ENCODE results near the gene C3.
"Not testable (repeated sequence)": the region's sequence is repeated elsewhere in the genome, so short reads cannot be mapped to it uniquely, and the experiment has no call there.

The C3 gene

DNA sequence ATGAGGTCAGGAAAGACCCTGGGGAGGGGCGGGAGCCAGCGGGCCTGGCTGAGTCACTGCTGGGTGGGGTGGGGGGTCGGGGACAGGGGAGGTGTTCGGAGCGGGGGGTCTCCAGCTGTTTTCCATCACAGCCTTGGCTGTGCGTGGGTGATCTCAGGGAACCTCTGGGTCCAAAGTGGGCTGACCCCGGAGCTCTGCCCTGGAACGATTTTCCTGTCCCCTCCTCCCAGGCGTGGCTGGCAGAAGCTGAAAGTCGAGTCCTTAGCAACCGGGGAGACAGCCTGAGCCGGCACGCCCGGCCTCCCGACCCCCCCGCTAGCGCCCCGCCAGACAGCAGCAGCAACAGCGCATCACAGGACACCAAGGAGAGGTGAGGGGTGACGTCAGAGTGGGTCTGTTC, 29.6 kb upstream of the C3 start:
- H3K9me3 ChIP-seq = no peaks in the 10 kb centered on the region
- H3K27ac ChIP-seq = no peak overlapping the region
- H3K4me3 ChIP-seq (ENCODE audit: low read depth in 1 of 2, low read length in 1 of 2) = no peak overlapping the region
- no peaks in the 10 kb centered on the region for H3K36me3 ChIP-seq
- peaks cover 10 to 13% of the 10 kb centered on the region in 2 experiments for H3K4me1 ChIP-seq (ENCODE audit: control insufficient read depth in 1 of 2, insufficient read depth in 1 of 2, low read depth in 1 of 2, low read length in 1 of 2)
- H3K27me3 ChIP-seq = peaks cover 24% of the 10 kb centered on the region
- TF ChIP-seq, protein P1, sequence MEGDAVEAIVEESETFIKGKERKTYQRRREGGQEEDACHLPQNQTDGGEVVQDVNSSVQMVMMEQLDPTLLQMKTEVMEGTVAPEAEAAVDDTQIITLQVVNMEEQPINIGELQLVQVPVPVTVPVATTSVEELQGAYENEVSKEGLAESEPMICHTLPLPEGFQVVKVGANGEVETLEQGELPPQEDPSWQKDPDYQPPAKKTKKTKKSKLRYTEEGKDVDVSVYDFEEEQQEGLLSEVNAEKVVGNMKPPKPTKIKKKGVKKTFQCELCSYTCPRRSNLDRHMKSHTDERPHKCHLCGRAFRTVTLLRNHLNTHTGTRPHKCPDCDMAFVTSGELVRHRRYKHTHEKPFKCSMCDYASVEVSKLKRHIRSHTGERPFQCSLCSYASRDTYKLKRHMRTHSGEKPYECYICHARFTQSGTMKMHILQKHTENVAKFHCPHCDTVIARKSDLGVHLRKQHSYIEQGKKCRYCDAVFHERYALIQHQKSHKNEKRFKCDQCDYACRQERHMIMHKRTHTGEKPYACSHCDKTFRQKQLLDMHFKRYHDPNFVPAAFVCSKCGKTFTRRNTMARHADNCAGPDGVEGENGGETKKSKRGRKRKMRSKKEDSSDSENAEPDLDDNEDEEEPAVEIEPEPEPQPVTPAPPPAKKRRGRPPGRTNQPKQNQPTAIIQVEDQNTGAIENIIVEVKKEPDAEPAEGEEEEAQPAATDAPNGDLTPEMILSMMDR (IDR thresholded peaks at IDR 0.05) = no peak

DNA sequence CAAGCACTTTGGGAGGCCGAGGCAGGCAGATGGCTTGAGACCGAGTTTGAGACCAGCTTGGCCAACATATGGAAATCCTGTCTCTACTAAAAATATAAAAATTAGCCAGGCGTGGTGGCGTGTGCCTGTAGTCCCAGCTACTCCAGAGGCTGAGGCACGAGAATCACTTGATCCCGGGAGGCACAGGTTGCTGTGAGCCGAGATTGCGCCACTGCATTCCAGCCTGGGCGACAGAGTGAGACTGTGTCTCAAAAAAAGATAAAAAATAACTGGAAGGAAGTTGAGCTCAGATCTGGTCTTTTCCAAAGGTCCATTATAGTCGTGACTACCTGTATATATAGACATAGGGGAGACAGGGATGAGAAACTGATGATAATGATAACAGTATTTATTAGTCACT, 28.1 kb upstream of the C3 start:
- H3K9me3 ChIP-seq; H3K4me1 ChIP-seq (ENCODE audit: control insufficient read depth in 1 of 2, insufficient read depth in 1 of 2, low read depth in 1 of 2, low read length in 1 of 2); H3K27ac ChIP-seq; H3K4me3 ChIP-seq (ENCODE audit: low read depth in 1 of 2, low read length in 1 of 2); H3K36me3 ChIP-seq: not testable (repeated sequence)
- peaks cover 32% of the 10 kb centered on the region for H3K27me3 ChIP-seq

DNA sequence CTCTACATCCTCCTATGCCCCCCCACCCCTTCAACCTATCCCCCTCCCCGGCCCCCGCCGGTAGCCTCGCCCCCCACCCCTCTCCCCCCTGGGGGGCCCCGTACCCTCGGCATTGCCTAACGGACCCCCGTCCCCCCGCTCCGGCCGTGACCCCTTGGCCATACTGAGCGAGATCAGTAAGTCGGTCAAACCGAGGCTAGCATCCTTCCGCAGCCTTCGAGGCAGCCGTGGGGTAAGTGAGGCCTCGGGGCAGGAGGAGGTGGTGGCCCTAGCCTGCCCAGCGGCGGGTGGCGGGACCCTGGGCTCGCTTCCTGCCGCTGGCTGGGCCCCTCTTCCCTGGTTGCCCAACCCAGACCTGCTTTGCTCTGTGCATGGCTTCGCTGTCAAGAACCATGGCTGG, 25.5 kb upstream of the C3 start:
- H3K36me3 ChIP-seq = no peaks in the 10 kb centered on the region
- no peak overlapping the region for H3K4me3 ChIP-seq (ENCODE audit: low read depth in 1 of 2, low read length in 1 of 2)
- H3K27me3 ChIP-seq = peaks cover 56% of the 10 kb centered on the region

DNA sequence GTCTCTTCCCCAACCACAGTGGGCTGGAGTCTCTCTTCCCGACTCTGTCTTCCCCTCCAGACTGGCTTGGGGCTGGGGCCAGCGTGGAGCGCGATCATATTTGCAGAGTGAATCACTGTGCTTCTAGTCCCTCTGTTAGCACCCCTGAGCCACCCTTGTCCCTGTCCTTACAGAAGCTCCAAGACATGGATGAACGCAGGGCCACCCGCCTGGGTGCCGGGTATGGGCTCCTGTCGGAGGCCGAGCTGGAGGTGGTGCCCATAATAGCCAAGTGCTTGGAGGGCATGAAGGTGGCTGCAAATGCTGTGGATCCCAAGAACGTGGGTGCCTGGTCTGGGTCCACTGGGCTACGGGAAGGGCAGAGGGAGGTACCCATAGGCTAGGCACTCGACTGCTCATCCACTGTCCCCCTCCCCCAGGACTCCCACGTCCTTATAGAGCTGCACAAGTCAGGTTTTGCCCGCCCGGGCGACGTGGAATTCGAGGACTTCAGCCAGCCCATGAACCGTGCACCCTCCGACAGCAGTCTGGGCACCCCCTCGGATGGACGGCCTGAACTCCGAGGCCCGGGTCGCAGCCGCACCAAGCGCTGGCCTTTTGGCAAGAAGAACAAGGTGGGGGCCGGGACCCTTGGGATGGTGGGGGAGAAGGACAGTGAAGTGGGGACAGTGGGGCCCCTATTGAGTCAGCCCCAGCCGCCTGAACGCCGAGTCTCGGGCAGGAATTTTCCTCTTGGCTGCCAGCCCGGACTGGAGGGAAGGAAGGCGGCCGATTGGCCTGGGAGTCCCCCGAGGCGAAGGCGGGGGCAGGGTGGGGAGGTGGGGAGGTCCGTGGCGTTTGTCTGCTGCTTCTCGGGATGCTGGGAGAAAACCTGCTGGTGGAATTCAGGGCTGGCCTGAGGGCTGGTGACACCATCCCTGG, 24.2 kb upstream of the C3 start:
- peaks cover 58% of the 10 kb centered on the region for H3K27me3 ChIP-seq
- TF ChIP-seq, protein P1 (IDR thresholded peaks at IDR 0.05) = no peak
- H3K4me1 ChIP-seq (ENCODE audit: control insufficient read depth in 1 of 2, insufficient read depth in 1 of 2, low read depth in 1 of 2, low read length in 1 of 2) = peaks cover 17 to 20% of the 10 kb centered on the region in 2 experiments
- H3K27ac ChIP-seq = no peak overlapping the region
- H3K9me3 ChIP-seq = no peaks in the 10 kb centered on the region
- no peak overlapping the region for H3K4me3 ChIP-seq (ENCODE audit: low read depth in 1 of 2, low read length in 1 of 2)
- no peaks in the 10 kb centered on the region for H3K36me3 ChIP-seq

More for the DNA sequence above, 25.5 kb upstream of the C3 start:
- H3K9me3 ChIP-seq = no peaks in the 10 kb centered on the region
- TF ChIP-seq, protein P1 (IDR thresholded peaks at IDR 0.05) = no peak
- peaks cover 4 to 6% of the 10 kb centered on the region in 2 experiments for H3K4me1 ChIP-seq (ENCODE audit: control insufficient read depth in 1 of 2, insufficient read depth in 1 of 2, low read depth in 1 of 2, low read length in 1 of 2)
- H3K27ac ChIP-seq = no peak overlapping the region

DNA sequence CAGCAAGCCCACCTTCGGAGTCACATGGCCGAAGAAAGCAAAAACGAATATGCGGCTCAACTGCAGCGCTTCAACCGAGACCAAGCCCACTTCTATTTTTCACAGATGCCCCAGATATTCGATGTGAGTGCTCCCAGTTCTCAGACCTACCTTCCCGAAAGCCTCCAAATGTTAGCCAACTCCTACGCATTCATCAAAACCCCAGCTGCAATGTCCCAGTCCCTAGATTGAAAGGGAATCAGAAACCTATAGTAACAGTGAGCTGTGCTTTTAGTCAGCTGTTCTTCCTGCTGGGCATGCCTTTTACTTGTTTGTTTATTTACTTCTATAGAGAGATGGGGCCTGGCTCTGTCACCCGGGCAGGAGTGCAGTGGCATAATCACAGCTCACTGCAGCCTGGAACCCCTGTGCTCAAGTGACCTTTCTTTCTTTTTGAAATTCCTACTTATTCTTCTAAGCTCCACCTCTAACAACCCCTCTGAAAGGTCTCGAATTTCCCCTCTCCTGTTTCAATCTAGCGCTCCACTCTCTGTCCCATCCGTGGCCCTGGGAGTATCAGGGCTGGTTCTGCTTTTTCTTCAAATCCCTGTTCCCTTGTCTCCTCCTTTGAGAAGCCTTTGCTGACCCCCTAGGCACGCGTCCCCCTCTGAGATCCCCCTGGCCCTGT, 23.4 kb upstream of the C3 start:
- no peak overlapping the region for H3K27ac ChIP-seq
- H3K9me3 ChIP-seq = no peaks in the 10 kb centered on the region
- H3K4me3 ChIP-seq (ENCODE audit: low read depth in 1 of 2, low read length in 1 of 2) = no peak overlapping the region
- peaks cover 51% of the 10 kb centered on the region for H3K27me3 ChIP-seq
- peaks cover 23 to 26% of the 10 kb centered on the region in 2 experiments for H3K4me1 ChIP-seq (ENCODE audit: control insufficient read depth in 1 of 2, insufficient read depth in 1 of 2, low read depth in 1 of 2, low read length in 1 of 2)
- no peaks in the 10 kb centered on the region for H3K36me3 ChIP-seq
- TF ChIP-seq, protein P1 (IDR thresholded peaks at IDR 0.05) = no peak

DNA sequence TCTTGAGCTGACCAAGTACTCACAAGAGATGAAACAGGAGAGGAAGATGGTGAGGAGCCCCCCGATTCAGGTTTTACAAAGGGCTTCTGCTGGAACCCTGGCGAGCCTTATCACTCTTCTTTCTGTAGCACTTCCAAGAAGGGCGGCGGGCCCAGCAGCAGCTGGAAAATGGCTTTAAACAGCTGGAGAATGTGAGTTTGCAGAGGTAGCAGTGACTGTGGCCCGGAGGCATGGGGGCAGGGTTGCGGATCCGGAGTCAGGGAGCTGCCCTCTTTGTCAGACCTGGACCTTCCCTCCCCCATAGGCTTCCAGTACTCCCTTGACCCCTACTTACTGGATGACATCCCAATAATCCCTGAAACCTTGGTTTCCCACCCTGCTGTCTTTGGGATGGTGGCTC, 22.6 kb upstream of the C3 start:
- H3K27ac ChIP-seq = no peak overlapping the region
- no peak overlapping the region for H3K4me3 ChIP-seq (ENCODE audit: low read depth in 1 of 2, low read length in 1 of 2)
- TF ChIP-seq, protein P1 (IDR thresholded peaks at IDR 0.05) = no peak
- H3K27me3 ChIP-seq = peaks cover 46% of the 10 kb centered on the region
- H3K4me1 ChIP-seq (ENCODE audit: control insufficient read depth in 1 of 2, insufficient read depth in 1 of 2, low read depth in 1 of 2, low read length in 1 of 2) = peaks cover 31 to 34% of the 10 kb centered on the region in 2 experiments
- no peaks in the 10 kb centered on the region for H3K36me3 ChIP-seq
- no peaks in the 10 kb centered on the region for H3K9me3 ChIP-seq

All from neutrophil (primary cell).